Gastrocnemius medialis (tissue), 4 donors: ENCODE data around the gene FRMD5. TPM values are rescaled to one million over a fixed set of nuclear protein-coding genes. Genes with fewer than 3 reads are reported as not detected.

Source experiments
- ATAC-seq, 2 donors: fragments of 150-250 bp; one replicate each; pipeline ENCODE4 v1.9.1; 2016
- DNase-seq, 2 donors: peaks; one replicate each; pipeline ENCODE4 v3.0.0-alpha.2; 2019
- H3K27ac ChIP-seq, 4 donors: fragments of 200-600 bp; sonication (generic); 1 replicate in 1 of 4; 2 replicates in 3 of 4; pipeline ENCODE4 v1.5.1; 2016 to 2018; ENCODE audit warnings: mild to moderate bottlenecking in 2 of 4, moderate library complexity in 1 of 4
- H3K27me3 ChIP-seq, 3 donors: fragments of 200-600 bp; sonication (generic) in 2 of 3; 1 replicate in 1 of 3; 2 replicates in 2 of 3; pipeline versions ENCODE4 v1.5.1 to v1.6.0; 2016 to 2019; ENCODE audit warnings: mild to moderate bottlenecking in 1 of 3, moderate library complexity in 1 of 3
- H3K36me3 ChIP-seq, 2 donors: fragments of 200-600 bp; sonication (generic) in 1 of 2; one replicate each; pipeline ENCODE4 v1.5.1; 2017 to 2018
- H3K4me1 ChIP-seq, 2 donors: fragments of 200-600 bp; sonication (generic) in 1 of 2; one replicate each; pipeline ENCODE4 v1.5.1; 2016 to 2017; ENCODE audit warnings: mild to moderate bottlenecking in 2 of 2
- H3K4me3 ChIP-seq, 4 donors: fragments of 200-600 bp; sonication (generic) in 3 of 4; 1 replicate in 1 of 4; 2 replicates in 3 of 4; pipeline ENCODE4 v1.5.1; 2016 to 2019; ENCODE audit warnings: mild to moderate bottlenecking in 2 of 4
- H3K9me3 ChIP-seq, 3 donors: fragments of 200-600 bp; sonication (generic) in 2 of 3; 1 replicate in 1 of 3; 2 replicates in 2 of 3; pipeline ENCODE4 v1.5.1; 2016 to 2019
- CTCF ChIP-seq, 5 experiments: fragments of 450-650 bp in 3 of 5; fragments of 200-600 bp in 2 of 5; sonication (generic) in 2 of 5; IDR thresholded peaks in 4 of 5; conservative IDR thresholded peaks in 1 of 5; 1 replicate in 4 of 5; 2 replicates in 1 of 5; pipeline ENCODE4 v1.5.1; 2016 to 2019; ENCODE audit warnings: antibody characterized with exemption in 5 of 5, mild to moderate bottlenecking in 3 of 5, moderate library complexity in 3 of 5
- POLR2A ChIP-seq, 2 donors: fragments of 450-650 bp; IDR thresholded peaks; one replicate each; pipeline ENCODE4 v1.6.1; 2017; ENCODE audit warnings: antibody characterized with exemption in 2 of 2, mild to moderate bottlenecking in 2 of 2, moderate library complexity in 2 of 2
- in situ Hi-C, 4 donors: fragments of 200-750 bp; cut with MboI; loops; one replicate each; pipeline versions ENCODE4 v1.15.0 to v1.8.0; 2017; ENCODE audit warnings: low sequenced_read_pairs in 4 of 4
- intact Hi-C: fragments of 100-400 bp; cut with DNase I; formaldehyde crosslinking; loops from one replicate; pipeline ENCODE4 v1.15.1; 2023; ENCODE audit warnings: low total_unique reads
- total RNA-seq, 4 donors: library from RNA; depleted of rRNA; stranded (reverse); fragments of >200 nt; gene quantifications; one replicate each; pipeline versions ENCODE4 v1.1.0 to v1.2.3, GENCODE V29; 2016

FRMD5 gene
- total RNA-seq, 4 donors from 2014 or later = 0.04 TPM; not detected in 3

GRCh38 chr15:43950531-43950930 lies 244.5 kb downstream of the FRMD5 start:
- in situ Hi-C loops (no loop called here), intact Hi-C loops (no loop called here)
- no peaks in the 10 kb centered on the region for H3K27me3 ChIP-seq
- ATAC-seq = no peak
- H3K4me1 ChIP-seq = no peaks in the 10 kb centered on the region
- TF ChIP-seq CTCF (IDR thresholded peaks at IDR 0.05 in 4 of 5, conservative IDR thresholded peaks at IDR 0.05 in 1 of 5) = no peak
- no peak for TF ChIP-seq POLR2A (IDR thresholded peaks at IDR 0.05)
- no peaks in the 10 kb centered on the region for H3K36me3 ChIP-seq
- H3K27ac ChIP-seq = no peak overlapping the region
- H3K9me3 ChIP-seq = no peaks in the 10 kb centered on the region
- DNase-seq = no peak
- no peak overlapping the region for H3K4me3 ChIP-seq

GRCh38 chr15:43948691-43949325 lies 246.3 kb downstream of the FRMD5 start:
- Histone ChIP-seq H3K27ac (no peak overlapping the region), H3K4me3 (no peak overlapping the region), H3K27me3 (no peaks in the 10 kb centered on the region), H3K9me3 (no peaks in the 10 kb centered on the region), H3K36me3 (no peaks in the 10 kb centered on the region), H3K4me1 (no peaks in the 10 kb centered on the region)
- ATAC-seq = no peak
- in situ Hi-C loops = no loop called here
- no peak for DNase-seq
- no peak for TF ChIP-seq POLR2A (IDR thresholded peaks at IDR 0.05)
- no peak for TF ChIP-seq CTCF (IDR thresholded peaks at IDR 0.05 in 4 of 5, conservative IDR thresholded peaks at IDR 0.05 in 1 of 5)
- intact Hi-C loops = no loop called here

- intact Hi-C loops = no loop called here
- ATAC-seq = no peak
- H3K4me1 ChIP-seq = no peaks in the 10 kb centered on the region
Measured at GRCh38 chr15:43943511-43943910, 251.6 kb downstream of the FRMD5 start.

GRCh38 chr15:43942194-43942593 lies 252.9 kb downstream of the FRMD5 start:
- ATAC-seq = no peak
- no peak for DNase-seq
- in situ Hi-C loops = no loop called here
- TF ChIP-seq POLR2A (IDR thresholded peaks at IDR 0.05) = no peak
- TF ChIP-seq CTCF (IDR thresholded peaks at IDR 0.05 in 4 of 5, conservative IDR thresholded peaks at IDR 0.05 in 1 of 5) = no peak
- Histone ChIP-seq H3K27ac (no peak overlapping the region), H3K36me3 (no peaks in the 10 kb centered on the region), H3K4me1 (no peaks in the 10 kb centered on the region), H3K4me3 (no peak overlapping the region), H3K27me3 (no peaks in the 10 kb centered on the region), H3K9me3 (no peaks in the 10 kb centered on the region)
- intact Hi-C loops = no loop called here

More at GRCh38 chr15:43943511-43943910, 251.6 kb downstream of the FRMD5 start:
- H3K9me3 ChIP-seq = no peaks in the 10 kb centered on the region
- TF ChIP-seq POLR2A (IDR thresholded peaks at IDR 0.05) (no peak), CTCF (IDR thresholded peaks at IDR 0.05 in 4 of 5, conservative IDR thresholded peaks at IDR 0.05 in 1 of 5) (no peak)
- no peak overlapping the region for H3K4me3 ChIP-seq
- in situ Hi-C loops = no loop called here
- H3K27me3 ChIP-seq = no peaks in the 10 kb centered on the region
- no peak for DNase-seq
- H3K36me3 ChIP-seq = no peaks in the 10 kb centered on the region
- H3K27ac ChIP-seq = no peak overlapping the region

- Histone ChIP-seq H3K36me3 (no peaks in the 10 kb centered on the region), H3K4me1 (no peaks in the 10 kb centered on the region), H3K27ac (no peak overlapping the region), H3K27me3 (no peaks in the 10 kb centered on the region), H3K4me3 (no peak overlapping the region), H3K9me3 (no peaks in the 10 kb centered on the region)
- intact Hi-C loops = no loop called here
- TF ChIP-seq POLR2A (IDR thresholded peaks at IDR 0.05) = no peak
- TF ChIP-seq CTCF (IDR thresholded peaks at IDR 0.05 in 4 of 5, conservative IDR thresholded peaks at IDR 0.05 in 1 of 5) = no peak
- DNase-seq (no peak), ATAC-seq (no peak)
- in situ Hi-C loops = no loop called here
Measured at GRCh38 chr15:43941555-43941954, 253.5 kb downstream of the FRMD5 start.
